Measurements from ENCODE around the gene MGLL.

MGLL gene

GRCh38 chr3:127848131-127849129 lies 26.1 kb upstream of the MGLL start:
- no peak for TF ChIP-seq ZFX (IDR thresholded peaks at IDR 0.05; ENCODE audit: borderline replicate concordance)
- TF ChIP-seq, protein P1, sequence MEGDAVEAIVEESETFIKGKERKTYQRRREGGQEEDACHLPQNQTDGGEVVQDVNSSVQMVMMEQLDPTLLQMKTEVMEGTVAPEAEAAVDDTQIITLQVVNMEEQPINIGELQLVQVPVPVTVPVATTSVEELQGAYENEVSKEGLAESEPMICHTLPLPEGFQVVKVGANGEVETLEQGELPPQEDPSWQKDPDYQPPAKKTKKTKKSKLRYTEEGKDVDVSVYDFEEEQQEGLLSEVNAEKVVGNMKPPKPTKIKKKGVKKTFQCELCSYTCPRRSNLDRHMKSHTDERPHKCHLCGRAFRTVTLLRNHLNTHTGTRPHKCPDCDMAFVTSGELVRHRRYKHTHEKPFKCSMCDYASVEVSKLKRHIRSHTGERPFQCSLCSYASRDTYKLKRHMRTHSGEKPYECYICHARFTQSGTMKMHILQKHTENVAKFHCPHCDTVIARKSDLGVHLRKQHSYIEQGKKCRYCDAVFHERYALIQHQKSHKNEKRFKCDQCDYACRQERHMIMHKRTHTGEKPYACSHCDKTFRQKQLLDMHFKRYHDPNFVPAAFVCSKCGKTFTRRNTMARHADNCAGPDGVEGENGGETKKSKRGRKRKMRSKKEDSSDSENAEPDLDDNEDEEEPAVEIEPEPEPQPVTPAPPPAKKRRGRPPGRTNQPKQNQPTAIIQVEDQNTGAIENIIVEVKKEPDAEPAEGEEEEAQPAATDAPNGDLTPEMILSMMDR (IDR thresholded peaks at IDR 0.05), result no peak
- H3K27ac ChIP-seq, result no peak overlapping the region

- no peak for TF ChIP-seq ZFX (IDR thresholded peaks at IDR 0.05; ENCODE audit: borderline replicate concordance)
- TF ChIP-seq, protein P1 (IDR thresholded peaks at IDR 0.05), result no peak
- no peak overlapping the region for H3K27ac ChIP-seq
Observed at GRCh38 chr3:127847236-127847720, 25.0 kb upstream of the MGLL start.

GRCh38 chr3:127846576-127846975 lies 24.3 kb upstream of the MGLL start:
- TF ChIP-seq, protein P1 (IDR thresholded peaks at IDR 0.05), result no peak
- TF ChIP-seq ZFX (IDR thresholded peaks at IDR 0.05; ENCODE audit: borderline replicate concordance), result no peak
- H3K27ac ChIP-seq, result no peak overlapping the region

DNA sequence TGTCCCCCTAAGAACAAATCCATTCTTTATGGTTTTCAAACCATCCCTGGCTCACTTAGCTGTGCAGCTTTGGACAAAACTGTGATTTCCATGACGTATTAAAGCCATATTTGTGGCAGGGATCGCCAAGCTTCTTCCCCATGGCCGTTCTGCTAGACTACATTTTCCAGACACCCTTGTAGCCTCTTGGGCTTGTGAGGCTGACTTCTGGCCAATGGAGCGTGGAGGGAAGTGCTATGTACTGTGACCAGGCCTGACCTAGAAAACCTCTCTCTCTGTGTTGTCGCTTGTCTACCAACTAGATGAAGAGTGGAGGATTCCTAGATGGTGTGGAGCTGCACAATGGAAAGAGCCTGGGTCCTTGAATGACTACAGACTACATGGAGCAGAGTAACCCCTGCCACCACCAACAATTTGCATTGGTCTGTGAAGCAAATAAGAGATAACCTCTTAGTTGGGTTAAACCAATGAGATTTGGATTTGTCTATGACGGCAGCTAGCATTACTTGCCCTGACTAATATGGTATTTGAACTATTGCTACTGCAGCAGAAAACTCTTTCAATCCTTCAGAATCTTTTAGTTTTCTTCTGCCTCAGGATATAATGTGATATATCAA lies 22.1 kb upstream of the MGLL start:
- H3K27ac ChIP-seq, result no peak overlapping the region
- TF ChIP-seq ZFX (IDR thresholded peaks at IDR 0.05; ENCODE audit: borderline replicate concordance), result no peak
- TF ChIP-seq, protein P1 (IDR thresholded peaks at IDR 0.05), result no peak

DNA sequence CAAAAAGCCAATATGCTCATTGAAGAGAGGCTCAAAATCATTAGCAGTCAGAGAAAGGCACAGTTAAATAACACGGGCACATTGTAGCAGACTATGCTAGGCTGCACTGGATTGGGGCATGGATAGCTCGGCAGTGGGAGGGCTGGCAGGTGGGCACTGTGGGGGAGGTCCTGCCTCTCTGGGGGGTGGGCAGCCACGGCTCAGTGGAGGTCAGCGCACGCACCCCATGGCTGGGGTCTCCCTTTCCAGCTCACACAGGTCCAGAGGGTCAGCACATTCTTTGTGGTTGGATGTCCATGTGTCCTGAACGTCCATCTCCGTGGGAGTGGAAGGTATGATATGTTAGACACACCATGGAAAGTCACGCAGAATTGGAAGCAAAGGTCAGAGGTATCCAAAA lies 18.4 kb upstream of the MGLL start:
- TF ChIP-seq, protein P1 (IDR thresholded peaks at IDR 0.05), result no peak
- no peak overlapping the region for H3K27ac ChIP-seq

GRCh38 chr3:127839099-127839498 lies 16.8 kb upstream of the MGLL start:
- H3K27ac ChIP-seq, result no peak overlapping the region
- no peak for TF ChIP-seq ZFX (IDR thresholded peaks at IDR 0.05; ENCODE audit: borderline replicate concordance)
- TF ChIP-seq, protein P1 (IDR thresholded peaks at IDR 0.05), result no peak

All from 22Rv1 (cell line).